ENCODE measurements around the gene FYCO1.
"Not testable (repeated sequence)": the region's sequence is repeated elsewhere in the genome, so short reads cannot be mapped to it uniquely, and the experiment has no call there.

The FYCO1 gene

GRCh38 chr3:45995236-45996192 is at the start of gene FYCO1:
Gene FYCO1, minus strand, starts transcription at chr3:45995824. Its CDS starts 10,914 bp downstream, at chr3:45984910.
- peak; percentile 32 for DNase-seq

GRCh38 chr3:46038916-46039315 is 43.3 kb upstream of the FYCO1 start:
- no peak for DNase-seq

- DNase-seq, result not testable (repeated sequence)
These were observed 42.4 kb upstream of the FYCO1 start for GRCh38 chr3:46038071-46038470.

- DNase-seq, result no peak
These were observed 40.6 kb upstream of the FYCO1 start for GRCh38 chr3:46036191-46036590.

- no peak for DNase-seq
These were observed 36.1 kb upstream of the FYCO1 start for GRCh38 chr3:46031747-46032146.

GRCh38 chr3:46031269-46031668 is 35.6 kb upstream of the FYCO1 start:
- no peak for DNase-seq

GRCh38 chr3:46030626-46031025 is 35.0 kb upstream of the FYCO1 start:
- no peak for DNase-seq

GRCh38 chr3:46029953-46030543 is 34.4 kb upstream of the FYCO1 start:
- no peak for DNase-seq

- DNase-seq, result no peak
These were observed 32.2 kb upstream of the FYCO1 start for GRCh38 chr3:46027736-46028397.

- no peak for DNase-seq
These were observed 31.5 kb upstream of the FYCO1 start, which contains the start of gene XCR1 for GRCh38 chr3:46027021-46027705. Gene XCR1, minus strand, starts transcription at chr3:46027483. Its CDS starts 5,536 bp downstream, at chr3:46021947.

- DNase-seq, result no peak
These were observed 29.5 kb upstream of the FYCO1 start for GRCh38 chr3:46025139-46025538.

- DNase-seq, result no peak
These were observed 28.5 kb upstream of the FYCO1 start for GRCh38 chr3:46024131-46024530.

GRCh38 chr3:46022909-46023785 is 27.5 kb upstream of the FYCO1 start:
- no peak for DNase-seq

GRCh38 chr3:46021516-46021915 is 25.9 kb upstream of the FYCO1 start:
- DNase-seq, result no peak

- no peak for DNase-seq
These were observed 25.3 kb upstream of the FYCO1 start for GRCh38 chr3:46020766-46021510.

- no peak for DNase-seq
These were observed 24.1 kb upstream of the FYCO1 start for GRCh38 chr3:46019707-46020106.

GRCh38 chr3:46017720-46018119 is 22.1 kb upstream of the FYCO1 start:
- no peak for DNase-seq

- no peak for DNase-seq
These were observed 17.9 kb upstream of the FYCO1 start for GRCh38 chr3:46013316-46014094.

GRCh38 chr3:46012246-46012645 is 16.6 kb upstream of the FYCO1 start:
- DNase-seq, result no peak

- DNase-seq, result no peak
These were observed 15.0 kb upstream of the FYCO1 start for GRCh38 chr3:46010519-46011113.

Measured in cortex of kidney (tissue), 1 donor.